AG10803 (cell line): ENCODE data around the gene ST6GALNAC3.

Source experiments
- DNase-seq: peaks from one replicate; pipeline ENCODE4 v3.0.0; 2010; ENCODE audit warnings: low read depth
- H3K4me3 ChIP-seq: 2 replicates; pipeline ENCODE4 v1.5.1; 2011; ENCODE audit warnings: mild to moderate bottlenecking, low read length, control low read depth
- TF ChIP-seq, protein P1 (sequence below): conservative IDR thresholded peaks from 2 replicates; pipeline ENCODE4 v1.5.1; 2011; ENCODE audit warnings: mild to moderate bottlenecking, low read length, control low read depth, inconsistent platforms

Gene ST6GALNAC3

DNA sequence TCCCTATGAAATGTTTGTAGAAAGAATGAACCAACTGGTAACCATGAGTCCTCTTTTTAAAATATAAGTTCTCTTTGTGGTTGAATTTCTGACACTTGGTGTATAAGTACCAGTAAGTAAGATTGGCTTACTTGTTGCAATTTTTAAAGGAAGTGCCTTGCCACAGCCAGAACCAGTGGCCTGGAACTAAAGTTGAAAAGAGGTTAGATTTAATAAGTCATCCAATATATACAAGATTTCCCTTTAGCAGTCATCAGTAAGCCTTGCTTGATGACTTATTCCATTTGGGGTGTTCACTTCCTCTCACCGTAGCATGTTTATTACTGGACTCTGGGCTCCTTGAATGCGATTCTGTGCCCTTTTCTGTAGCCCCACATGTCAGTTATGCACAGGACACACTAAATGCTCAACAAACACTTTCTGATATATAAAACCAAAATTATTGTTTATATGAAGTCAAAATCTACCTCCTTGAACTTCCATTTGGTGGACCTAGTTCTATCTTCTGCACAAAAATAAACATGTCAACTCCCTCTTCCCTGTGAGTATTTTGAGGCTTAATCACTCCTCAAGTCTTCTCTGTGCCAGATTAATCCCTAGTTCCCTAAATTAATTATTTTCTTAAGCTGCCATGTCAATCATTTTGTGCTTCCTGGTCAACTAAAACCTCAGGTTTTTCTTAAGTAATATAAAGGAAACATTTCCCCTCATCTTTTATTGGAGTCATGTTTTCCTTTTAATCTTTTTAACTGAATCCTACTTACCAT, 218.1 kb downstream of the ST6GALNAC3 start:
- TF ChIP-seq, protein P1, sequence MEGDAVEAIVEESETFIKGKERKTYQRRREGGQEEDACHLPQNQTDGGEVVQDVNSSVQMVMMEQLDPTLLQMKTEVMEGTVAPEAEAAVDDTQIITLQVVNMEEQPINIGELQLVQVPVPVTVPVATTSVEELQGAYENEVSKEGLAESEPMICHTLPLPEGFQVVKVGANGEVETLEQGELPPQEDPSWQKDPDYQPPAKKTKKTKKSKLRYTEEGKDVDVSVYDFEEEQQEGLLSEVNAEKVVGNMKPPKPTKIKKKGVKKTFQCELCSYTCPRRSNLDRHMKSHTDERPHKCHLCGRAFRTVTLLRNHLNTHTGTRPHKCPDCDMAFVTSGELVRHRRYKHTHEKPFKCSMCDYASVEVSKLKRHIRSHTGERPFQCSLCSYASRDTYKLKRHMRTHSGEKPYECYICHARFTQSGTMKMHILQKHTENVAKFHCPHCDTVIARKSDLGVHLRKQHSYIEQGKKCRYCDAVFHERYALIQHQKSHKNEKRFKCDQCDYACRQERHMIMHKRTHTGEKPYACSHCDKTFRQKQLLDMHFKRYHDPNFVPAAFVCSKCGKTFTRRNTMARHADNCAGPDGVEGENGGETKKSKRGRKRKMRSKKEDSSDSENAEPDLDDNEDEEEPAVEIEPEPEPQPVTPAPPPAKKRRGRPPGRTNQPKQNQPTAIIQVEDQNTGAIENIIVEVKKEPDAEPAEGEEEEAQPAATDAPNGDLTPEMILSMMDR, result no peak
- no peak for DNase-seq
- no peak overlapping the region for H3K4me3 ChIP-seq

DNA sequence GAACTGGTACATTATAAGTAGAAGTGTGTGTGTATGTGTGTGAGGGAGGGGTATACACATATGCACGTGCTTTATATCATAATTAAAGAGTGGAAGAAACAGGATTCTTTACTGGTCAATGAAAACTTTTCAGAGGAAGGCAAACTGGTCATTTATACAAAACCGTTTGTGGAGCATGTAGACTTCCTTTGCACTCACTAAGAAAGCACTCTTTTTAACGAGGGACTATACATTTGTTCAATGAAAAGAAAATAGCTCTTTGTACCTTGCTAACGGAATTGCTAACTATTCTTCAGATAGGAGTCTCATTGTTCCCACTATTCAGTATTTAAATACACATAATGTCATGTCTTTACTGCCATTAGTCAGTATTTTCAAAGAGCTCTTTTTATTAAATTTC, 219.3 kb downstream of the ST6GALNAC3 start:
- H3K4me3 ChIP-seq, result no peak overlapping the region
- no peak for DNase-seq
- TF ChIP-seq, protein P1, result no peak

DNA sequence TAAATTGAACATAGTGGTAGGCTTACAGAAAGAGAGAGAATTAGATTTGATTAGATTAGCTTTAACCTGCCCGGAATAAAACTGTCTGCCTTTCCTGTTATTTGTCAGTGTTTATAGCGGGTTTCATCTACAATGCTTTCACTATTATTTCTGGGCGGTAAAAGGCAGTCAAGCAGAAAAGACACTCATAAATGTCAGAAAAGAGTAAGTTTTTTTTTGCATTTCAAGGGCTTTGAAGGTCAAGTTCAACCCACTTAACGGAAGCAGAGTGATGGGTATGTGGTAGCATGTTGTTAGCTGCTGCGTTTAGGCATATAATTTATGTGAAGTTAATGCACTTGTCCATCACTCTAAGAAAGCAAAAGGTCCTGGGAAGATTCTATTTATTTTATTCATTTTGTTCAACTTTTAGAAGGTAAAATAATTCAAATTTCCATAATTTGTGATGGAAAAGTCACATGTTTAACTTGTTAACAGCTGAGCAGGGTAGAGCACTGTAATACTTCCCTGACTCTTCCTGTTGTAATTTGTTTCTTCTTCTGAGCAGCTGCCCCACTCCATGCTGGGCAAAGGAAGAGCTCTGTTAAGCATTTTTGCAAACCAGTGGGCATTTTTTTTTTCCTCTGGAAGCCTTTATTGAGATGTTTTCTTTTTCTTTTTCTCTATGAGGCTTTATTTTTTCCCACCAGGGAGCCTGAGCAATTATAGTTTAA, 220.1 kb downstream of the ST6GALNAC3 start:
- H3K4me3 ChIP-seq, result no peak overlapping the region
- TF ChIP-seq, protein P1, result no peak
- DNase-seq, result no peak

DNA sequence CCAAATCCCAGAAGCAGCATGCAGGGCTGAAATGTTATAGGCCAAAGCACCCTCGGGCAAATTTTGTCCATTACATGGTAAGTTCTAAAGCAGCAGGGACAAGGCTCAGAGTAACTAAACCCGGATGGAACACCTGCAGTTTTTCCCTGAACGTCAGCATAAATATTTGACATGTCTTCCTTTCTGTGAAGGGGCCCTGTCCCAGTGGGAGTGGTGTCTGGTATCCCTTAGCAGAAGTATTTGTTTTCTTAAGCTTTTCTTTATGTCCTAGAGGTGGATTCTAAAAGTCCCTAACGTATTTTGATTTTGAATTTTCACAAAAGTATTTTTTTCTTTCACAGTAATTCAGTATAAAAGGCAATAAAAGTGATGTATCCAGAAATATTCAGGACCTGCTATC, 223.9 kb downstream of the ST6GALNAC3 start:
- DNase-seq, result no peak
- no peak overlapping the region for H3K4me3 ChIP-seq
- TF ChIP-seq, protein P1, result no peak

DNA sequence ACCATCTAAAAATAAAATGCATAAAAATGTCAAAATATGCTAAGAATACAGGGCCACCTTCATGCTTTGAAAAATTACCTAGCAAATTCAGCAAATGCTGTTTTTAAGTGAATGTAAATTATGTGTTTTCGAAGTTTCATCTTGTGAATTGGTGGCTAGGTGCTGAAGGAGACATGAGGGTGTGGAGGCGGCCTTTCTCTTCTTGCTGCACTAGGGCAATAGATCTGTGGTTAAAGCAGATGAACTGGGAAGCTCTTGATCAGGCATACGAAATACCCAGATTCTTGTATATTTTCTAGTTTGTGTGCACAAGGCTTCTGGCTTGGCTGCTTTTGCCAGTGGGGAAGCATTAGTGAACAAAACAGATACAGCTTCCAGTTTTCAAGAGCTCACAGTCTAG, 224.5 kb downstream of the ST6GALNAC3 start:
- TF ChIP-seq, protein P1, result no peak
- no peak for DNase-seq
- no peak overlapping the region for H3K4me3 ChIP-seq

DNA sequence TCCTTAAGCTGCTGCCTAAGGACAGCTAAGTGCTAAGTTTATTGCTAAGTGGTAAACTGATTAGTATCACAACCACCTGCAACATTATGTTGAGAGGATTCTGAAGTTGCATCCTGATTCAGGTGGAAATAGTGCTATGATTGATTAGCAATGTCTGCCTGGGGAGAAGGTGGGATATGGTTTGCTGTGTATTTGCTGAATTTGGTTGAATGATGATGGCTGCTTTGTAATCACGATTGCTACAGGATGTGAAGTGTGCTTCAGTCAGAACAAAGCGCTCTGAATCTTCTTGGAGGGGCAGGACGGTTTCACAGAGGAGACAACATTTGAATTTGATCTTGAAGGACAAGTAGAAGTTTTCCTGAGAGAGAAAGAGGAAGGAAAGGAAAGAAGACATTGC, 226.0 kb downstream of the ST6GALNAC3 start:
- no peak overlapping the region for H3K4me3 ChIP-seq
- TF ChIP-seq, protein P1, result no peak
- DNase-seq, result no peak

DNA sequence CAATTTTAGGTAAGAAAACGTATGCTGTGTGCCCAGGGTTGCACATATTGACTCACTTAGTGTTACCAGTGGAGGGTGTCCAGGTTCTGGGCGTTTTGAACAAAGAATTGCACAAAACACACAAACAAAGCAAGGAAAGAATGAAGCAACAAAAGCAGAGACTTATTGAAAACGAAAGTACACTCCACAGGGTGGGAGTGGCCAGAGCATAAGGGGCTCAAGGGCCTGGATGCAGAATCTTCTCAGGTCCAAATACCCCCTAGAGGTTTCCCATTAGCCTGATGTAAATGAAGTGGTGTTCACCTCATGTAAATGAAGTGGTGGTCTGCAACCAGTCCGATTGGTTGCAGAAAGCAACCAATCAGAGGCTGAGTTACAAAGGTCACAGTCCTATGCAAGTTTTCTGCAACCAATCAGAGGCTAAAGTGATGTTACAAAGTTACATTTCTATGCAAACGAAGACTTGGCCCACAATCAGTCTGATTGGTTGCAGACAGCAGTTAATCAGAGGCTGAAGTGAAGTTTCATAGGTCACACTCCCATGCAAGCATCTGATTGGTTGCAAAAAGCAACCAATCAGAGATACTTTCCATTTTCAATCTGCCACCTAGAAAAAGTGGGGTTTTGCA, 228.3 kb downstream of the ST6GALNAC3 start:
- DNase-seq, result peak; percentile 29
- H3K4me3 ChIP-seq, result peak overlapping the region; percentile 42
- TF ChIP-seq, protein P1, result no peak
